ENCODE results near the gene HSPB8.

Gene HSPB8, protein sequence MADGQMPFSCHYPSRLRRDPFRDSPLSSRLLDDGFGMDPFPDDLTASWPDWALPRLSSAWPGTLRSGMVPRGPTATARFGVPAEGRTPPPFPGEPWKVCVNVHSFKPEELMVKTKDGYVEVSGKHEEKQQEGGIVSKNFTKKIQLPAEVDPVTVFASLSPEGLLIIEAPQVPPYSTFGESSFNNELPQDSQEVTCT

DNA sequence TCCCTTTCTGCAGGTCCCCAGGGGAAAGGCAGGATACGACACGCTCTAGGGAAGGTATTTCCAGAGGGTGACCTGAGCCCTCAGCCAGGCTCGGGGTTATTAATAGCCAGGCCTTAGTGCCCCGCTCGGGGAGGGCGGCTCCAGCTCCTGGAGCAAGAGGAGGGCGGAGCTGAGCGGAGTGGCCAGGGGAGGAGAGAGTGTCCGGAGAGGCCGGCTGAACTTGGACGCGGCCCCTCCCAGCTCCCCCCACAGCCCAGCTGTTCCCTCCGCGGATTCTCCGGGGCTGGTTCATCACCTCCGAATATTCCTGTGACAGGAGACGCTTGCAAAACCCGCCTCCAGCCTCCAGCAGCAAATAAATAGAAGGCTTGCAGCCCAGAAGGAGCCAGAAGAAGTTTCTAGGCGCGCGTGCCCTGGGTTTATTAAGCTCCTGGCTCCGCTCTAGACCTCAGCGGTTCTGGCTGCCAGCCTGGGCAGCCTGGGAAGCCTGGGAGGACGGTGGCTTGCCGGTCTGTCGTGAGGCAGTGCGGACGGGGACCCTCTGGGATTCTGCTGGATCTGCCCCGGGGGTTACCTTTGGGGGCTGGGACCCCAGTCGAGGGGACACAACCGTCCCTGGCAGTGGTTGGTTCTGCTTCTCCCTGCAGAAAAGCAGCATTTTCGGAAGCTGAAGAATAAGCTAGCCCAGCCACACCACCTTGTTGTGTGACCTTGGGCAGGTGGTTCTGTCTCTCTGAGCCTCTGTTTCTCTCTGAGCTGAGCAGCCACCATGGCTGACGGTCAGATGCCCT lies at the start of gene HSPB8:
TSS of gene HSPB8 (plus strand) at position 388 of the 791 bp plus-strand sequence. CDS start at position 770, 382 bp downstream.
- no peak for DNase-seq

DNA sequence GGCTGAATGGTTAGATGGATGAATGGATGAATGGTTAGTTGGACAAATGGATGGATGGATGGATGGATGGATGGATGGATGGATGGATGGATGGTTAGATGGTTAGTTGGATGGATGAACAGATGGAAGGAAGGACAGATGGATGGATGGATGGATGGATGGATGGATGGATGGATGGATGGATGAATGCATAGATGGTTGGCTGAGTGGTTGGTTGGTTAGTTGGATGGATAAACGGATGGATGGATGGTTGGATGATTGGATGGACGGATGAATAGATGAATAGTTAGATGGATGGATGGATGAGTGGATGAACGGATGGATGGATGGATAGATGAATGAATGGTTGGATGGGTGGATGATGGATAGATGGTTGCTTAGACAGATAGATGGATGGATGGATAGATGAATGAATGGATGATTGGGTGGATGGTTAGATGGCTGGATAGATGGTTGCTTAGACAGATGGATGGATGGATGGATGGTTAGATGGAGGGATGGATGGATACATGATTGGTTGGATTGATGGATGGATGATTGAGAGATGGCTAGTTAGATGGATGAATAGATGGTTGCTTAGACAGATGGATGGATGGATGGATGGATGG lies 48.8 kb upstream of the HSPB8 start:
- DNase-seq, result no peak

DNA sequence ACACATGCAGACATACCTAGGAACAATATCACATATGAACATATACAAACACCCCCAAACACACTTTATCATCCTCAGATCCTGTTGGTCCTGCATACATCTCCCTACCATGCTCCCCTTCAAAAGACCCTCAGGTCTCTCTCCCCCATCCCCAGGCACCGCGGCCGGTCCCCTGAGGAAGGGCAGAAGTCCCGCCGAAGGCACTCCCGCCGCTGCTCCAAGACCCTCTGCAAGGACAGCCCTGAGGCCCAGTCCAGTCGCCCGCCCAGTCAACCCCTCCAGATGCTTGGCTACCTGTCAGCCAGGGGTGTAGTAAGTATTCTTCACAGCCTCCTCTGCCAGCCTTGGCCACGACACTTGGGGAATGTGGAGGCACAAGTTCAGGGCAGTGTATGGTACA lies 48.2 kb upstream of the HSPB8 start:
- DNase-seq, result no peak

GRCh38 chr12:119134284-119135072 lies 44.3 kb upstream of the HSPB8 start:
- DNase-seq, result no peak

DNA sequence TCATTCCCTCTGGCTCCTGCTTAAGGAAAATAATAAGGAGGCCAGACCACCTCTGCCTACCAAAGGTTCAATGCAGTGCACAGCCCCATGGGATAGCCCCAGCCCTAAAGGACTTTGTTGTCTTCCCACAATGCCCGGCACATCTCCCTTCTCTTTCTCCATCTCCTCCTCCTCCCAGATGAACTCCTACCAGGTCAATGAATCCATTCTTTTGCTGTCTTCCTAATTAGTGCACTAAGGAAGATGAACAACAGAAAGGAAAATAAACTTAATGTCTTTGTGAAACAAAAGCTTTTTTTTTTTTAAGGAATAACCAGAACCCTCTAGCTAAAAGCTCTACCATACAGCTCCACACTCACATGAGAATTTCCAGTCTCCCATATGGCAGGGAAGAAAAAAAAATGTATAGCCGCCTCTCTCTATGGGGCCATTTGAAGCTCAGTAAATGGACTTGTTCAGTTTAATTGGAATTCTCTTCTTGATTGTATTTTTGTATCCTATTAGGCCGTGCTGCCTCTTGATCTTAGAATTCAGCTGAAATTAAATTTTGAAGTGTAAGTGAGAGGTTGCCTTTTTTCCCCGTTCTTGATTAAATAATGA lies 41.8 kb upstream of the HSPB8 start:
- DNase-seq, result no peak

- no peak for DNase-seq
These were observed 39.3 kb upstream of the HSPB8 start for GRCh38 chr12:119139448-119139847.

DNA sequence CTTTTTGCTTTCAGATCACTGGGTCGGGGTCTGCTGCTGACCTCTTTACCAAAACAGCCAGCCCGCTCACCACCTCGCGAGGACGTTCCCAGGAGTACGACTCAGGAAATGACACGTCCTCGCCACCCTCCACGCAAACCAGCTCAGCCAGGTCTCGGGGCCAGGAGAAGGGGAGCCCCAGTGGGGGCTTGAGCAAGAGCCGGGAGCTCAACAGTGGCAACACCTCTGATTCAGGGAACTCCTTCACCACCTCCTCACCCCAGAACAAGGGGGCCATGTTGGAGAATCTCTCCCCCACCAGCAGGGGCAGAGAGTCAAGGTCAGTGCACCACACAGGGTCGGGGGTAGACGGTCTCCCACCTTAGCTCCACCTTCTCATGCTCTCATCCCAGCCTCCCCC lies 33.4 kb upstream of the HSPB8 start:
- no peak for DNase-seq

- no peak for DNase-seq
These were observed 30.8 kb upstream of the HSPB8 start for GRCh38 chr12:119147847-119148448.

DNA sequence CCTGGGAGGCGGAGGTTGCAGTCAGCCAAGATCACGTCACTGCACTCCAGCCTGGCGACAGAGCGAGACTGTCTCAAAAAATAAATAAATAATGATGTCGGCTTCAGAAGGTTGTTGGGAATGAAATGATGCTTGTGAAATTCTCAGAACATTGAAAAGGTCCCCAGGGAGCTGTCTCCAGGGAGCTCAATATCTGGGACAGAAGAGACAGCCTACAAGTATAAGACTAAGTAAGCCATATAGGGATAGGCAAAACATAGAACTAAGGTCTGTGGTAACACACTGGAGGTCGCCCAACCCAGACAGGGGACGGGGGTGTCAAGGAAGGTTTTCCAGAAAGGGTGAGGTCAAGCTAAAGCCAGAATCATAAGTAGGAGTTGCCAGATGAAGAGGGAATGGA lies 29.5 kb upstream of the HSPB8 start:
- no peak for DNase-seq

- DNase-seq, result no peak
These were observed 27.2 kb upstream of the HSPB8 start for GRCh38 chr12:119151445-119152026.

- no peak for DNase-seq
These were observed 25.0 kb upstream of the HSPB8 start for GRCh38 chr12:119153477-119154434.

DNA sequence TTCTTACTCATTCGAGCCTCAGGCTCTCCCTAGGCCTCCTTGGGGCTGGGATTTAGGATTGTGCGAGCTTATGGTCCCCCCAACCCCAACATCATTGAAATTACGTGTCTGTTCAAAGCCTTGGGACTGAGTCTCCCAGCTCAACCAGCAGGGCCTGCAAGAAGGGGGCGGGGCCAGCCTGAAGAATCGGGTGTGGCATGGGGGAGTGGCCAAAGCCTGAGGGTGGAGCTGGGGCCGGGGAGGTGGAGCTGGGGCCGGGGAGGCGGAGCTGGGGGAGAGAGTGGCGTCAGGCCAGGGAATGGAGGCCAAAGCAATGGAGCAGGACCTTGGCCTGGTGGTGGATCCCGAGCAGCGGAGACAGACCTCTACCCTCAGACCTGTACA lies 24.3 kb upstream of the HSPB8 start:
- DNase-seq, result no peak

GRCh38 chr12:119156401-119157044 lies 22.2 kb upstream of the HSPB8 start:
- DNase-seq, result no peak

DNA sequence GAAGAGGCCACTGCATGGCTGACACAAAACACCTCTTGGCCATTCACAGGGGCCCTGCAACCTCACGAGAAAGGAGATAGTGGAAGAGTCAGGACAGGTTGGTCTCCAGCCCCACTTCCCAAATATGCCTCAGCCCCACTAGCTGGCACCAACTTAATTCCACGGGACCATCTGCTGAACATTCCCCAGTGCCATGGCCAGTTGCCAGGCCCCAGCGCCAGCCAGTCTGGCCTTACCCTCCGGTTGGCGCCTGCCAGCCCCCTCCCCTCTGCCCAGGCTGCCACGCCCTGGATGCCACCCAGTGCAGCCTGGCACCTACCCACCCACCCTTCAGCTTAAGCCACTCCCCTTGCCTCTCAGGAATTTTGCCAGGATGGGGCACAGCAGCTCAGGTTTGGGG lies 21.2 kb upstream of the HSPB8 start:
- DNase-seq, result no peak

- no peak for DNase-seq
These were observed 20.8 kb upstream of the HSPB8 start for GRCh38 chr12:119157978-119158377.

- DNase-seq, result no peak
These were observed 20.3 kb upstream of the HSPB8 start for GRCh38 chr12:119158402-119158801.

DNA sequence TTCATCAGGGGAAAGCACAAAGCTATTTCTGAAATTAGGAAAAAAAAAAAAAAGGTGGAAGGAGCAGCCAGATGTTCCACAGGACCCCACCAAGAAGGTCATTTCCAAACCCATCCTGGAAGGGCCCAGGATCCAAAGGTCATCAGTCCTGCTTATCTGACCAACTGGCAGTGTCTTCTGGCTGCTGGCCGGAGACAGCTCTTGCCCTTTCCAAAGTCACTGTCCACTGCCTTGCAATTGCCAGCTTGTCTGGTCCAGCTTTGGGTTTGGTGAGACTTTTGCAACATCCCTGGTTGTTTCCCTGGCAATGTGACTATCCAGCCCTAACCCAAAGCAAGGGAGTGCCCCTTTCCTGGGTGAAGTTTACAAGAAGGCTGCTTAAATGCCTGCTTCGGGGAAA lies 18.9 kb upstream of the HSPB8 start:
- DNase-seq, result no peak

- DNase-seq, result no peak
These were observed 10.8 kb upstream of the HSPB8 start for GRCh38 chr12:119167902-119168301.

DNA sequence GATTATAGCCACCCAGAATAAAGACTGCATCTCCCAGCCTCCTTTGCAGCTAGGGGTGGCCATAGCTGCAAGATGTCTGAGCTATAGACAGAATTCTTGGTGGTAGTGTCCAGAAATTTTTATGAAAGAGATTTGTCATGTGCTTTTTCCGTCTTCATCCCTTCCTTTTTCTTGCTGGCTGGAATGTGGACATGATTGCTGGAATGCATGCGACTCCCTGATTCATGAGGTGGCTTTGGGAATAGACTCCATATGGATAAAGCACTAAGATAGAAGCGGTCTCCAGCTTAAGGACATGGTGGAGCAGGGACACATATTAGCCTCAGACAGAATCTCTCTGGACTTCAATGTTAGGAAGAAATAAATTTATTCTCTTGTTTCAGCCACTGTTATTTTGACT lies 10.0 kb upstream of the HSPB8 start:
- no peak for DNase-seq

- no peak for DNase-seq
These were observed 9.6 kb upstream of the HSPB8 start for GRCh38 chr12:119169150-119169549.

Measured in NCI-H1930 (cell line).